ENCODE measurements around the gene TCF7L2.

The TCF7L2 gene

GRCh38 chr10:113148071-113148825, 198.2 kb downstream of the TCF7L2 start:
- no peak for TF ChIP-seq CTCF (conservative IDR thresholded peaks at IDR 0.05; ENCODE audit: low read depth)
- no peak for DNase-seq (ENCODE audit: low spot score)
- POLR2A ChIA-PET (ENCODE audit: low non-redundant PET), result no interaction called here
- CTCF ChIA-PET, result no interaction called here
- no peak overlapping the region for H3K27ac ChIP-seq

GRCh38 chr10:113148901-113149300, 198.9 kb downstream of the TCF7L2 start:
- no peak overlapping the region for H3K27ac ChIP-seq
- POLR2A ChIA-PET (ENCODE audit: low non-redundant PET), result no interaction called here
- DNase-seq (ENCODE audit: low spot score), result no peak
- CTCF ChIA-PET, result no interaction called here
- TF ChIP-seq CTCF (conservative IDR thresholded peaks at IDR 0.05; ENCODE audit: low read depth), result no peak

- no peak overlapping the region for H3K27ac ChIP-seq
- no peak for TF ChIP-seq CTCF (conservative IDR thresholded peaks at IDR 0.05; ENCODE audit: low read depth)
- DNase-seq (ENCODE audit: low spot score), result no peak
- POLR2A ChIA-PET (ENCODE audit: low non-redundant PET), result no interaction called here
- CTCF ChIA-PET, result no interaction called here
Measured at GRCh38 chr10:113149626-113150025, 199.6 kb downstream of the TCF7L2 start.

- ChIA-PET POLR2A (ENCODE audit: low non-redundant PET) (no interaction called here), CTCF (interaction anchor here (0.6 to 0.7 kb wide), 2 partner anchors 24 to 188 kb away, joined by 4 read pairs; no protein-coding TSS in a partner anchor)
- TF ChIP-seq CTCF (conservative IDR thresholded peaks at IDR 0.05; ENCODE audit: low read depth), result no peak
- no peak overlapping the region for H3K27ac ChIP-seq
- no peak for DNase-seq (ENCODE audit: low spot score)
Measured at GRCh38 chr10:113151190-113151666, 201.2 kb downstream of the TCF7L2 start.

- ChIA-PET POLR2A (ENCODE audit: low non-redundant PET) (no interaction called here), CTCF (interaction anchor here (1.2 kb wide), 1 partner anchor 18 kb away, joined by 7 read pairs; no protein-coding TSS in a partner anchor)
- no peak overlapping the region for H3K27ac ChIP-seq
- no peak for TF ChIP-seq CTCF (conservative IDR thresholded peaks at IDR 0.05; ENCODE audit: low read depth)
- no peak for DNase-seq (ENCODE audit: low spot score)
Measured at GRCh38 chr10:113153493-113154102, 203.6 kb downstream of the TCF7L2 start.

GRCh38 chr10:113157441-113157840, 207.4 kb downstream of the TCF7L2 start:
- DNase-seq (ENCODE audit: low spot score), result no peak
- POLR2A ChIA-PET (ENCODE audit: low non-redundant PET), result no interaction called here
- no peak overlapping the region for H3K27ac ChIP-seq
- CTCF ChIA-PET, result interaction anchor here (0.7 kb wide), 1 partner anchor 500 kb away, joined by 7 read pairs; no protein-coding TSS in a partner anchor
- TF ChIP-seq CTCF (conservative IDR thresholded peaks at IDR 0.05; ENCODE audit: low read depth), result no peak

Data from RWPE1 (cell line).